ENCODE measurements around the gene ABCD1.

ABCD1 gene

DNA sequence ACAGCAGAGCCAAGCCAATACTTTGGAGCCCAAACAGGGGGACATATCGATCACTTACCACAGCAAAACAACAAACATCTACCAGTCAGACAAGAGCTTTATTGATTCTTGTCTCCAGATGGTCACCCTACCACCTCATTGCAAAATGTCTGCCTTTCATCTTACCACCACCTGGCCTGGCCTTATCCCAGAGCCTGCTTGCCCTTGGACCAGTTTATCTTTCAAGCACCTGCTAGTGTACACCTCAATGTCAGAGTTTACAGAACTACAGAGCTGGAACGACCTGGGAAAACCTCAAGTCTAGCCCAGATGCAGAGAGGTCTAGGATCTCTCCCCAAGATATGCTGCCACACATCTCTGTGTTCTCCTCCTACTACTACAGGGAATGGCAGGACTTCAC, 5.0 kb upstream of the ABCD1 start:
- TF ChIP-seq CTCF (IDR thresholded peaks at IDR 0.05; ENCODE audit: low read depth, low read length), result no peak
- H3K4me3 ChIP-seq (replicated peaks in 1 of 2; ENCODE audit: low read depth in 2 of 2, low read length in 2 of 2), result no peak overlapping the region
- no peak for DNase-seq (ENCODE audit: low read depth in 2 of 2)

DNA sequence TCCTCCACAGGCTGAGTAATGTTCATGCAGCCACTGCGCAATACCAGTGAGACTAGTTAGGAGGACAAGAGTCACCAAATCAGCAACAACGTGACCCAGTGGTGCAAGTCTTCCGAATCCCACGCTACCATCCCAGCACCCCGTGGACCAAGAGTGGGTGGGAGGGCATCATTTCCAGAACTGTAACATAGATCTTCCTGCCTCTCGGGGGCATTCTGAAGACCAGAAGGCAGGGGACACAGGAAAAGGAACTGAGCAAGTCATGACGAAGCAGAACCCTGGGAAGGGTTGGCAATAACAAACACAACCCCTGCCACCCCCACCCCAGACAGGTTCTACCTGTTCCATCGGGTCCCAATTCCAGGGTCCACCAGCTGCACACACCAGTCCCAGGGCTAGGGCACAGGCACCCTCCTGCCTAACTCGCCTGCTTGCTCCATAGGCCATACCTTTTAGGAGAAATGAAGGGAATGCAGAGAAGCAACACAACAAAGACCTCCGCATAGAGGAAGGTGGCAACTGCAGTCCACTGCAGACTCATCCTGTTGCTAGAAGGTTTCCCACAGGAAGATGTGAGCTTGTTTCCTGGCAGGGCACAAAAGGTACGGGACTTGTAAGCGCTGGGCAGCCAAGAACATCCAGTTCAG, 1.8 kb upstream of the ABCD1 start:
- DNase-seq (ENCODE audit: low read depth in 2 of 2), result peak in 1 of 2 donors; percentile 32
- peak overlapping the region; percentile 65 to 66 for H3K4me3 ChIP-seq (replicated peaks in 1 of 2; ENCODE audit: low read depth in 2 of 2, low read length in 2 of 2)
- no peak for TF ChIP-seq CTCF (IDR thresholded peaks at IDR 0.05; ENCODE audit: low read depth, low read length)

- peak; percentile 34 for TF ChIP-seq CTCF (IDR thresholded peaks at IDR 0.05; ENCODE audit: low read depth, low read length)
- DNase-seq (ENCODE audit: low read depth in 2 of 2), result peak; percentile 41 to 46
- H3K4me3 ChIP-seq (replicated peaks in 1 of 2; ENCODE audit: low read depth in 2 of 2, low read length in 2 of 2), result peak overlapping the region; percentile 65 to 66
Measured at GRCh38 chrX:153723351-153724251, 1.1 kb upstream of the ABCD1 start.

DNA sequence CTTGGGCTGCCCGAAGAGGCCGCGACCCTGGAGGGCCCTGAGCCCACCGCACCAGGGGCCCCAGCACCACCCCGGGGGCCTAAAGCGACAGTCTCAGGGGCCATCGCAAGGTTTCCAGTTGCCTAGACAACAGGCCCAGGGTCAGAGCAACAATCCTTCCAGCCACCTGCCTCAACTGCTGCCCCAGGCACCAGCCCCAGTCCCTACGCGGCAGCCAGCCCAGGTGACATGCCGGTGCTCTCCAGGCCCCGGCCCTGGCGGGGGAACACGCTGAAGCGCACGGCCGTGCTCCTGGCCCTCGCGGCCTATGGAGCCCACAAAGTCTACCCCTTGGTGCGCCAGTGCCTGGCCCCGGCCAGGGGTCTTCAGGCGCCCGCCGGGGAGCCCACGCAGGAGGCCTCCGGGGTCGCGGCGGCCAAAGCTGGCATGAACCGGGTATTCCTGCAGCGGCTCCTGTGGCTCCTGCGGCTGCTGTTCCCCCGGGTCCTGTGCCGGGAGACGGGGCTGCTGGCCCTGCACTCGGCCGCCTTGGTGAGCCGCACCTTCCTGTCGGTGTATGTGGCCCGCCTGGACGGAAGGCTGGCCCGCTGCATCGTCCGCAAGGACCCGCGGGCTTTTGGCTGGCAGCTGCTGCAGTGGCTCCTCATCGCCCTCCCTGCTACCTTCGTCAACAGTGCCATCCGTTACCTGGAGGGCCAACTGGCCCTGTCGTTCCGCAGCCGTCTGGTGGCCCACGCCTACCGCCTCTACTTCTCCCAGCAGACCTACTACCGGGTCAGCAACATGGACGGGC, 579 bp downstream of the ABCD1 start:
- no peak for DNase-seq (ENCODE audit: low read depth in 2 of 2)
- H3K4me3 ChIP-seq (replicated peaks in 1 of 2; ENCODE audit: low read depth in 2 of 2, low read length in 2 of 2), result peak overlapping the region; percentile 39 to 46
- TF ChIP-seq CTCF (IDR thresholded peaks at IDR 0.05; ENCODE audit: low read depth, low read length), result no peak

DNA sequence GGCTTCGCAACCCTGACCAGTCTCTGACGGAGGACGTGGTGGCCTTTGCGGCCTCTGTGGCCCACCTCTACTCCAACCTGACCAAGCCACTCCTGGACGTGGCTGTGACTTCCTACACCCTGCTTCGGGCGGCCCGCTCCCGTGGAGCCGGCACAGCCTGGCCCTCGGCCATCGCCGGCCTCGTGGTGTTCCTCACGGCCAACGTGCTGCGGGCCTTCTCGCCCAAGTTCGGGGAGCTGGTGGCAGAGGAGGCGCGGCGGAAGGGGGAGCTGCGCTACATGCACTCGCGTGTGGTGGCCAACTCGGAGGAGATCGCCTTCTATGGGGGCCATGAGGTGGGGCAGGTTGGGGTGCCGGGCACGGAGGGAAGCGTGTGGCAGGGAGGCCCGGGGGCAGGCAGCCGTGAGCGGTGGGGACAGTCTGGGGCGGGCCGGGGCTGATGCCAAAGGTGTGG, 1.2 kb downstream of the ABCD1 start:
- no peak for TF ChIP-seq CTCF (IDR thresholded peaks at IDR 0.05; ENCODE audit: low read depth, low read length)
- no peak for DNase-seq (ENCODE audit: low read depth in 2 of 2)
- peak overlapping the region in 1 of 2 donors; percentile 30 for H3K4me3 ChIP-seq (replicated peaks in 1 of 2; ENCODE audit: low read depth in 2 of 2, low read length in 2 of 2)

- TF ChIP-seq CTCF (IDR thresholded peaks at IDR 0.05; ENCODE audit: low read depth, low read length), result no peak
- DNase-seq (ENCODE audit: low read depth in 2 of 2), result peak; percentile 47 to 51
- peak overlapping the region in 1 of 2 donors; percentile 30 for H3K4me3 ChIP-seq (replicated peaks in 1 of 2; ENCODE audit: low read depth in 2 of 2, low read length in 2 of 2)
Measured at GRCh38 chrX:153726286-153727122, 1.8 kb downstream of the ABCD1 start.
